ENCODE results near the gene TRIM72.
A peak's percentile ranks its signal among the peaks of the same experiment; 100 is the strongest.
"Not testable (repeated sequence)": the region's sequence is repeated elsewhere in the genome, so short reads cannot be mapped to it uniquely, and the experiment has no call there.

TRIM72 gene

GRCh38 chr16:31277659-31278260 lies 63.8 kb downstream of the TRIM72 start:
- TF ChIP-seq CTCF (IDR thresholded peaks at IDR 0.05; ENCODE audit: control extremely low read depth, extremely low read depth, low read depth, missing control alignments), result no peak
- ChIA-PET CTCF (interaction anchor here (1.4 to 2.0 kb wide), 3 partner anchors 14 to 42 kb away, joined by 3 to 4 read pairs (median 3); no protein-coding TSS in a partner anchor), POLR2A (no interaction called here)
- peak; percentile 2 for DNase-seq (ENCODE audit: extremely low spot score)

- CTCF ChIA-PET, result interaction anchor here (1.4 kb wide), 1 partner anchor 44 kb away, joined by 3 read pairs; no protein-coding TSS in a partner anchor
- POLR2A ChIA-PET; DNase-seq (ENCODE audit: extremely low spot score): not testable (repeated sequence)
Measured at GRCh38 chr16:31278853-31279252, 64.9 kb downstream of the TRIM72 start.

Data from GM10248 (cell line).